SK-N-SH (cell line): ENCODE results near the gene RNF13.

ENCODE experiments used
- ELF1 ChIP-seq: IDR thresholded peaks from 2 replicates; pipeline ENCODE4 v1.4.0; 2012
- NRF1 ChIP-seq: IDR thresholded peaks from 2 replicates; pipeline ENCODE4 v1.6.1; 2012; ENCODE audit warnings: low read depth, mild to moderate bottlenecking, low read length
- POLR2AphosphoS5 ChIP-seq: IDR thresholded peaks from 2 replicates; pipeline ENCODE4 v1.6.1; 2012; ENCODE audit warnings: low read depth, low read length
- RAD21 ChIP-seq: IDR thresholded peaks from 2 replicates; pipeline ENCODE4 v1.6.1; 2012; ENCODE audit warnings: mild to moderate bottlenecking, low read length
- RCOR1 ChIP-seq: fragments of 150-350 bp; IDR thresholded peaks from 2 replicates; pipeline ENCODE4 v1.6.1; 2017; ENCODE audit warnings: antibody characterized with exemption, low read length
- TF ChIP-seq, protein P1 (sequence below): fragments of 200-600 bp; sonication (generic); IDR thresholded peaks from 2 replicates; pipeline ENCODE4 v1.6.1; 2017; ENCODE audit warnings: antibody characterized with exemption, mild to moderate bottlenecking, moderate library complexity
- TF ChIP-seq, protein P2 (sequence below): IDR thresholded peaks from 2 replicates; pipeline ENCODE4 v1.6.1; 2012; ENCODE audit warnings: mild to moderate bottlenecking, low read depth, low read length, moderate library complexity

DNA sequence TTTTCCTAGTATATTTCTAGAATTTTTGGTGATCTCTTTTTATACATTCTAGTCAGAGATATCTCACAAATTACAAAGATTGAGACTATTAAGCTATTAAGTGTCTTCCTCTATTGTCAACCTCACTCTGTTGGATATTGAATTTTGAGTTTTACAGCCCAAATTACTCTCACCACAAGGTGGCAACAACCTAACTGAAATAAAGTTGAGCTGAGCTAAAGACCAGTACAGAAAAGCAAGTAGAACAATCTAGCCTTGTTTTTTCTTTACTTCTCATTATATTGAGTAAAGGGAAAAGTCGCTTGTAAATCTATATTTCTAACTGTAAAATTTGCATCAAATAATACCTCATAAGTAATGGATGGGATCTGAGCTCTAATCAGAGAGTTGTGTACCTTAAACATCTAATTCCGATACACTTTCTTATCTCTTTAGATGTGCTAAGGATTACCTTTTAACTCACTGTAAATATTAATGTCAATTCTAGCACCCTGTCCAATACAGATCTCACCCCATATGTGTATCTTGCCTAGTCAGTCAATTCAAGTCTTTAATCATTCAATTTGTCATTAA is 47.2 kb upstream of the RNF13 start:
- TF ChIP-seq ELF1 (no peak), RCOR1 (no peak), NRF1 (no peak), POLR2AphosphoS5 (no peak), RAD21 (peak; percentile 72)
- TF ChIP-seq, protein P1, sequence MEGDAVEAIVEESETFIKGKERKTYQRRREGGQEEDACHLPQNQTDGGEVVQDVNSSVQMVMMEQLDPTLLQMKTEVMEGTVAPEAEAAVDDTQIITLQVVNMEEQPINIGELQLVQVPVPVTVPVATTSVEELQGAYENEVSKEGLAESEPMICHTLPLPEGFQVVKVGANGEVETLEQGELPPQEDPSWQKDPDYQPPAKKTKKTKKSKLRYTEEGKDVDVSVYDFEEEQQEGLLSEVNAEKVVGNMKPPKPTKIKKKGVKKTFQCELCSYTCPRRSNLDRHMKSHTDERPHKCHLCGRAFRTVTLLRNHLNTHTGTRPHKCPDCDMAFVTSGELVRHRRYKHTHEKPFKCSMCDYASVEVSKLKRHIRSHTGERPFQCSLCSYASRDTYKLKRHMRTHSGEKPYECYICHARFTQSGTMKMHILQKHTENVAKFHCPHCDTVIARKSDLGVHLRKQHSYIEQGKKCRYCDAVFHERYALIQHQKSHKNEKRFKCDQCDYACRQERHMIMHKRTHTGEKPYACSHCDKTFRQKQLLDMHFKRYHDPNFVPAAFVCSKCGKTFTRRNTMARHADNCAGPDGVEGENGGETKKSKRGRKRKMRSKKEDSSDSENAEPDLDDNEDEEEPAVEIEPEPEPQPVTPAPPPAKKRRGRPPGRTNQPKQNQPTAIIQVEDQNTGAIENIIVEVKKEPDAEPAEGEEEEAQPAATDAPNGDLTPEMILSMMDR, result peak; percentile 71
- TF ChIP-seq, protein P2, sequence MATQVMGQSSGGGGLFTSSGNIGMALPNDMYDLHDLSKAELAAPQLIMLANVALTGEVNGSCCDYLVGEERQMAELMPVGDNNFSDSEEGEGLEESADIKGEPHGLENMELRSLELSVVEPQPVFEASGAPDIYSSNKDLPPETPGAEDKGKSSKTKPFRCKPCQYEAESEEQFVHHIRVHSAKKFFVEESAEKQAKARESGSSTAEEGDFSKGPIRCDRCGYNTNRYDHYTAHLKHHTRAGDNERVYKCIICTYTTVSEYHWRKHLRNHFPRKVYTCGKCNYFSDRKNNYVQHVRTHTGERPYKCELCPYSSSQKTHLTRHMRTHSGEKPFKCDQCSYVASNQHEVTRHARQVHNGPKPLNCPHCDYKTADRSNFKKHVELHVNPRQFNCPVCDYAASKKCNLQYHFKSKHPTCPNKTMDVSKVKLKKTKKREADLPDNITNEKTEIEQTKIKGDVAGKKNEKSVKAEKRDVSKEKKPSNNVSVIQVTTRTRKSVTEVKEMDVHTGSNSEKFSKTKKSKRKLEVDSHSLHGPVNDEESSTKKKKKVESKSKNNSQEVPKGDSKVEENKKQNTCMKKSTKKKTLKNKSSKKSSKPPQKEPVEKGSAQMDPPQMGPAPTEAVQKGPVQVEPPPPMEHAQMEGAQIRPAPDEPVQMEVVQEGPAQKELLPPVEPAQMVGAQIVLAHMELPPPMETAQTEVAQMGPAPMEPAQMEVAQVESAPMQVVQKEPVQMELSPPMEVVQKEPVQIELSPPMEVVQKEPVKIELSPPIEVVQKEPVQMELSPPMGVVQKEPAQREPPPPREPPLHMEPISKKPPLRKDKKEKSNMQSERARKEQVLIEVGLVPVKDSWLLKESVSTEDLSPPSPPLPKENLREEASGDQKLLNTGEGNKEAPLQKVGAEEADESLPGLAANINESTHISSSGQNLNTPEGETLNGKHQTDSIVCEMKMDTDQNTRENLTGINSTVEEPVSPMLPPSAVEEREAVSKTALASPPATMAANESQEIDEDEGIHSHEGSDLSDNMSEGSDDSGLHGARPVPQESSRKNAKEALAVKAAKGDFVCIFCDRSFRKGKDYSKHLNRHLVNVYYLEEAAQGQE, result no peak
